Measurements from ENCODE around the gene PLCB1.

The PLCB1 gene

GRCh38 chr20:8749101-8749500 is 617.0 kb downstream of the PLCB1 start:
- Histone ChIP-seq H3K36me3 (ENCODE audit: insufficient read depth, low read length) (peaks cover 19% of the 10 kb centered on the region; the same call in 1 of the 2 replicates), H3K9ac (ENCODE audit: low read depth, low read length) (no peak overlapping the region), H3K9me3 (ENCODE audit: insufficient read depth, low read length, severe bottlenecking) (no peaks in the 10 kb centered on the region), H3K27ac (ENCODE audit: low read length) (no peak overlapping the region), H3K79me2 (ENCODE audit: insufficient read depth, low read length) (no peaks in the 10 kb centered on the region), H4K20me1 (ENCODE audit: insufficient read depth, low read length) (no peaks in the 10 kb centered on the region), H2AFZ (ENCODE audit: low read depth, low read length) (no peak overlapping the region), H3K4me1 (ENCODE audit: insufficient read depth, low read length) (no peaks in the 10 kb centered on the region), H3K4me2 (ENCODE audit: insufficient read depth, low read length) (no peak overlapping the region), H3K4me3 (ENCODE audit: low read depth in 1 of 2, low read length in 2 of 2) (no peak overlapping the region), H3K27me3 (ENCODE audit: insufficient read depth, low read length, poor library complexity) (no peaks in the 10 kb centered on the region)
- TF ChIP-seq CTCF (IDR thresholded peaks at IDR 0.05; ENCODE audit: borderline replicate concordance, extremely low read depth, low read length, poor library complexity, severe bottlenecking) (no peak), EZH2 (IDR thresholded peaks at IDR 0.05; ENCODE audit: borderline replicate concordance, low read depth, low read length, severe bottlenecking) (no peak)
- ATAC-seq (ENCODE audit: insufficient read depth, low read depth): no peak
- DNase-seq: no peak

GRCh38 chr20:8749986-8750385 is 617.9 kb downstream of the PLCB1 start:
- Histone ChIP-seq H3K4me2 (ENCODE audit: insufficient read depth, low read length) (no peak overlapping the region), H3K9me3 (ENCODE audit: insufficient read depth, low read length, severe bottlenecking) (no peaks in the 10 kb centered on the region), H3K4me1 (ENCODE audit: insufficient read depth, low read length) (no peaks in the 10 kb centered on the region), H3K36me3 (ENCODE audit: insufficient read depth, low read length) (peaks cover 19% of the 10 kb centered on the region; the same call in 1 of the 2 replicates), H3K27ac (ENCODE audit: low read length) (no peak overlapping the region), H3K4me3 (ENCODE audit: low read depth in 1 of 2, low read length in 2 of 2) (no peak overlapping the region), H3K79me2 (ENCODE audit: insufficient read depth, low read length) (no peaks in the 10 kb centered on the region), H2AFZ (ENCODE audit: low read depth, low read length) (no peak overlapping the region), H3K9ac (ENCODE audit: low read depth, low read length) (no peak overlapping the region), H4K20me1 (ENCODE audit: insufficient read depth, low read length) (no peaks in the 10 kb centered on the region), H3K27me3 (ENCODE audit: insufficient read depth, low read length, poor library complexity) (no peaks in the 10 kb centered on the region)
- ATAC-seq (ENCODE audit: insufficient read depth, low read depth): no peak
- TF ChIP-seq EZH2 (IDR thresholded peaks at IDR 0.05; ENCODE audit: borderline replicate concordance, low read depth, low read length, severe bottlenecking): no peak
- TF ChIP-seq CTCF (IDR thresholded peaks at IDR 0.05; ENCODE audit: borderline replicate concordance, extremely low read depth, low read length, poor library complexity, severe bottlenecking): no peak
- no peak for DNase-seq

- H3K27me3 ChIP-seq (ENCODE audit: insufficient read depth, low read length, poor library complexity): no peaks in the 10 kb centered on the region
- no peak for ATAC-seq (ENCODE audit: insufficient read depth, low read depth)
- no peaks in the 10 kb centered on the region for H3K79me2 ChIP-seq (ENCODE audit: insufficient read depth, low read length)
- H3K9me3 ChIP-seq (ENCODE audit: insufficient read depth, low read length, severe bottlenecking): no peaks in the 10 kb centered on the region
- H3K4me3 ChIP-seq (ENCODE audit: low read depth in 1 of 2, low read length in 2 of 2): no peak overlapping the region
- no peak overlapping the region for H3K27ac ChIP-seq (ENCODE audit: low read length)
- H2AFZ ChIP-seq (ENCODE audit: low read depth, low read length): no peak overlapping the region
- H3K9ac ChIP-seq (ENCODE audit: low read depth, low read length): no peak overlapping the region
- TF ChIP-seq CTCF (IDR thresholded peaks at IDR 0.05; ENCODE audit: borderline replicate concordance, extremely low read depth, low read length, poor library complexity, severe bottlenecking): no peak
- H3K4me1 ChIP-seq (ENCODE audit: insufficient read depth, low read length): no peaks in the 10 kb centered on the region
- no peak for DNase-seq
- peaks cover 40% of the 10 kb centered on the region for H3K36me3 ChIP-seq (ENCODE audit: insufficient read depth, low read length)
- no peaks in the 10 kb centered on the region for H4K20me1 ChIP-seq (ENCODE audit: insufficient read depth, low read length)
- no peak overlapping the region for H3K4me2 ChIP-seq (ENCODE audit: insufficient read depth, low read length)
Observed at GRCh38 chr20:8755340-8756118, 623.5 kb downstream of the PLCB1 start.
